Astrocyte of the cerebellum (primary cell): ENCODE results near the gene FKBP14.

Source experiments
- DNase-seq: peaks from one replicate; pipeline ENCODE4 v3.0.0-alpha.2; 2011; ENCODE audit warnings: low read depth
- H3K4me3 ChIP-seq: 2 replicates; pipeline ENCODE4 v1.5.1; 2011; ENCODE audit warnings: mild to moderate bottlenecking, low read depth, low read length, moderate library complexity
- CTCF ChIP-seq: IDR thresholded peaks from 2 replicates; pipeline ENCODE4 v1.5.1; 2012; ENCODE audit warnings: low read length, low read depth, moderate library complexity, mild to moderate bottlenecking; ENCODE audit errors: missing control alignments
- in situ Hi-C: cut with HindIII; loops from 2 replicates; pipeline ENCODE4 v1.10.0; 2017; ENCODE audit warnings: low sequenced_read_pairs

Gene FKBP14

GRCh38 chr7:30028216-30028748 lies 1.8 kb upstream of the FKBP14 start, which contains the start of gene PLEKHA8:
Gene PLEKHA8, plus strand, starts transcription at chr7:30028412. Its CDS starts 351 bp downstream, at chr7:30028763.
- in situ Hi-C loops, result loop anchor here (5.0 kb wide), 1 partner anchor 34 kb away; no protein-coding TSS in a partner anchor
- H3K4me3 ChIP-seq, result peak within 1 kb of the TSS; percentile 77
- DNase-seq, result peak; percentile 59
- TF ChIP-seq CTCF, result no peak

DNA sequence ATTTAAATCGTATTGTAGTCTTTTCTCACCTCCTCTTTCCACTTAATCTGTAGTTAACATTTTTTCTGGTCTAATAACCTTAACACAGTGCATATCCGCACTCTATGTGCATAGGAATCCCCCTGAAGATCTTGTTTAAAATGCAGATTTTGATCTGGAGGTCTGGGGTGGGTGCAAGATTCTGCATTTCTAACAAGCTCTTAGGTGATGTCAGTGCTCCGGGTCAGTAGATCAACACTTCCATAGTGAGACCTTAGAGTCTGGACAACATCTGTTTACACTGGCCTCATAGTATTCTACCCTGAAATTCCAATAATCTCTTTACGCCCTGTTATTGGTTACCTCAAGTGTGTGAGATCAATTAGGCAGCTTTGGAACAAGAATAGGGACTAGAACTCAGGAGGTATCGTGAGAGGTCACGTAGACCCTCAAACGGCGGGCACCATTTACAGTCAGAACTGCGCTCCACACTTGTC lies 1.3 kb upstream of the FKBP14 start:
- H3K4me3 ChIP-seq, result peak overlapping the region; percentile 77
- no peak for DNase-seq
- in situ Hi-C loops, result loop anchor here (5.0 kb wide), 1 partner anchor 35 kb away; no protein-coding TSS in a partner anchor
- no peak for TF ChIP-seq CTCF

DNA sequence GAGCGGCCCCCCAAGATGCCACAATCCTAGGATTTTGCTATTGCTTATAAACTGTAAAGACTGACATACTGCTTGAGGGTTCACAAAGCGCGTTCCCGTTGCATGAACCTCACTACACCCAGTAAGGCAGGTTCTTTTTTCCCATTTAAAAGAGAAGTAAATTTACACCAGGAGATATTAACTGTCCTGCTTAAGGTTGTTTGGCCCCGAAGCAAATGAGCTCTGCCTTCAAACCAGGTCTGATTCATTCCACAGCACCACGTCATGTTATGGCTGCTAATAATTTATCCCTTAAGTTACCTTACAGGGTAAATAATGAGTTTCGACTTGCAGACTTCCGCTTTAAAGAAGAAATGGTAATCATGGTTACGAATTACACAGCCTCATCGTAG lies 559 bp upstream of the FKBP14 start:
- peak overlapping the region; percentile 76 for H3K4me3 ChIP-seq
- DNase-seq, result peak; percentile 28
- in situ Hi-C loops, result loop anchor here (5.0 kb wide), 1 partner anchor 35 kb away; no protein-coding TSS in a partner anchor
- no peak for TF ChIP-seq CTCF

- TF ChIP-seq CTCF, result no peak
- in situ Hi-C loops, result no loop called here
- no peak overlapping the region for H3K4me3 ChIP-seq
- DNase-seq, result no peak
These were observed 3.0 kb downstream of the FKBP14 start for GRCh38 chr7:30023524-30023923.

DNA sequence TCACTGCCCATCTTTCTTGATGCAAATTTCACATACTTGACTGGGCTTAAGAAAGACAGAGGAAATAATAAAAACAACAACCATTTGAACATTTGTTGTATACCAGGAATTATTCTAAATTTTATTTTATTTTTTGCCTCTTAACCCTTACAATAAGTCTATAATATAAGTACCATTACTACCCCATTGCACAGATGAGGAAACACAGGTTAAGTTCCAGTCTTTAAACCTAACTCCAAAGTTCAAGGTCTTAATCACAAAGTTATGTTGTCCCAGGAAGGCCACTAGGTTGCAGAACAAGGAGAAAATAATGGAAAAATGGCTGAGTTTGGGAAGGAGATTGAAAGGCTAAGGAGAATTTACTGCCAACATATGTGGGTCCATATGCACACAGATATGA lies 3.5 kb downstream of the FKBP14 start:
- H3K4me3 ChIP-seq, result no peak overlapping the region
- TF ChIP-seq CTCF, result no peak
- in situ Hi-C loops, result no loop called here
- no peak for DNase-seq

DNA sequence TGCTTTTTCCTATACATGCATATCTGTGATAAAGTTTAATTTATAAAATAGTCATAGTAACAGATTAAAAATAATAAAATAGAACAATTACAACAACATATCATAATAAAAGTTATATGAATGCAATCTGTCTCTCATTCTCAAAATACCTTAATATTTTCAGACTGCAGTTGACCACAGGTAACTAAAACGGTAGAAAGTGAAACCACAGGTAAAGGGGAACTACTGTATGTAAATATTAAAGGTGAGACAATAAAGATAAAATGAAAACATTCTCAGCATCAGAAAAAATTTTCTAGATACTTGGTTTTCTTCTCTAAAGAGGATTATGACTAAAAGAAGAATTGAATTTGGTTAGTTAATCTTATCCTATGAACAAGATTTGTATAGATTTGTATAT lies 6.0 kb downstream of the FKBP14 start:
- H3K4me3 ChIP-seq, result no peak overlapping the region
- in situ Hi-C loops, result no loop called here
- TF ChIP-seq CTCF, result no peak
- DNase-seq, result no peak
